ENCODE results near the gene CHST9. TPM values are rescaled to one million over a fixed set of nuclear protein-coding genes. Genes with fewer than 3 reads are reported as not detected.

Gene CHST9
- total RNA-seq, 2 donors from 2014 or later, result not detected

GRCh38 chr18:27045342-27045741 lies 139.8 kb downstream of the CHST9 start:
- no peaks in the 10 kb centered on the region for H3K27me3 Mint-ChIP-seq
- no peak overlapping the region for H3K4me3 Mint-ChIP-seq
- no peak for ATAC-seq
- H3K27ac Mint-ChIP-seq, result no peak overlapping the region
- no peaks in the 10 kb centered on the region for H3K36me3 Mint-ChIP-seq
- DNase-seq (ENCODE audit: low spot score), result no peak
- peaks cover 30% of the 10 kb centered on the region for H3K9me3 Mint-ChIP-seq
- H3K4me1 Mint-ChIP-seq (ENCODE audit: low read depth in 2 of 2), result no peaks in the 10 kb centered on the region

- Mint-ChIP-seq H3K27ac (no peak overlapping the region), H3K36me3 (no peaks in the 10 kb centered on the region)
- DNase-seq (ENCODE audit: low spot score), result no peak
Observed at GRCh38 chr18:27042177-27042576, 142.9 kb downstream of the CHST9 start.

DNA sequence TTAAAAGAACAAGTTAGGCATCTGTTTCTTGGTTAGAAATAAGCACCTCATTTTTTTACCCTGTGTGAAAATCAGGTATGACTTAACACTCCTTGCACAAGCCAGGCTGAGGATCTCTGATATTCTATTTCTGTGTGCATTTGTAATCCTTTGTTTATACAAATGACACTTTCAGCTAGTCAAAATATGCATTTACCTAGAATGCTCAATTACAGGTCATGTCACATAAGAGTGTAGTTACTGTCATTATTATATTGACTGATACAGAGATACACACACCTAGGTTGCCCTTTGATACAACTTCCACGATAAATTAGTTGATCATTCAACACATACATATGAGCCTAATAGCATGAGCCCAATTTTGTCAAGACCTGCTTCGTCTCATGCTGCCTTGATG lies 144.3 kb downstream of the CHST9 start:
- no peak for ATAC-seq
- Mint-ChIP-seq H3K4me1 (ENCODE audit: low read depth in 2 of 2) (no peaks in the 10 kb centered on the region), H3K27ac (no peak overlapping the region), H3K4me3 (no peak overlapping the region), H3K9me3 (peaks cover 15% of the 10 kb centered on the region), H3K27me3 (no peaks in the 10 kb centered on the region), H3K36me3 (no peaks in the 10 kb centered on the region)
- DNase-seq (ENCODE audit: low spot score), result no peak

More at GRCh38 chr18:27042177-27042576, 142.9 kb downstream of the CHST9 start:
- ATAC-seq, result no peak
- H3K9me3 Mint-ChIP-seq, result peaks cover 15% of the 10 kb centered on the region
- no peaks in the 10 kb centered on the region for H3K4me1 Mint-ChIP-seq (ENCODE audit: low read depth in 2 of 2)
- H3K27me3 Mint-ChIP-seq, result no peaks in the 10 kb centered on the region
- no peak overlapping the region for H3K4me3 Mint-ChIP-seq

DNA sequence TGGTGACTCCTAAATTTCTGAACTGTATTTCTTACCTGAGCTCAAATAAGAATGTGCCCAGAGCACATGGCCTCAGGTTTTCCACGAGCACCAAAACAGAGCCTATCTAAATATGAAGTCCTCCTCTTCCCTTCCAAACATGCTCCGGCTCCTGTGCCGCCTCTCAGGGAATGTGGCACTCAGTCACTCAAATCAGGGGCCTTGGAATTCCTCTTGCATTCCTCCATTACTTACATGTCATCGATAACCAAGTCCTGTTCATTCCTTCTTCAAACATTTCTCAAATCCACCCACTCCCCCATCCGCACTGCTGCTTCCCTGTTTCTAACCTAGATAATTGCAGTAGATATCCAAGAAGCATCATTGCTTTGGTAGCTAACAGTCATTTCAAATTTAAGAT lies 151.4 kb downstream of the CHST9 start:
- Mint-ChIP-seq H3K4me3 (no peak overlapping the region), H3K27me3 (no peaks in the 10 kb centered on the region), H3K36me3 (no peaks in the 10 kb centered on the region), H3K4me1 (ENCODE audit: low read depth in 2 of 2) (no peaks in the 10 kb centered on the region), H3K27ac (no peak overlapping the region), H3K9me3 (peaks cover 14% of the 10 kb centered on the region)
- DNase-seq (ENCODE audit: low spot score) (no peak), ATAC-seq (no peak)

GRCh38 chr18:27030421-27030820 lies 154.7 kb downstream of the CHST9 start:
- no peaks in the 10 kb centered on the region for H3K36me3 Mint-ChIP-seq

DNA sequence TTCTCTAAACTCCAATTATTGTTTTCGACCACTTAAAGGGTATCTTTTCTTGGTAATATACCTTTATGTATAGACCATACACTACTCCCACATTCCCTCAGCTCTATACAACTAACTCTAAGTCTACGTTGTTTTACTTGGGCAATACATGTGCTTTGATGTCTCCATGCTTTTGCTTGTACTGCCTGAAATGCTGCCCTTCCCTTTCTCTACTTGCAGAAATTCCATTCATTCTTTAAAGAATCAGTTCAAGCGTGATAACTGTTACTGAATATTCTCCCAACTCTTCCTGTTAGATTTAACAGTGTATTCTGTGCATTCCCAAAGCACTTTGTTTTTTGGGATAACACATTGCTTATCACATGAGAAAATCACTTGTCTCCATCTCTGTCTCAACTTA lies 162.6 kb downstream of the CHST9 start:
- H3K4me3 Mint-ChIP-seq, result no peak overlapping the region
- no peaks in the 10 kb centered on the region for H3K36me3 Mint-ChIP-seq
- no peaks in the 10 kb centered on the region for H3K27me3 Mint-ChIP-seq
- no peak overlapping the region for H3K27ac Mint-ChIP-seq
- ATAC-seq (no peak), DNase-seq (ENCODE audit: low spot score) (no peak)
- H3K9me3 Mint-ChIP-seq, result peaks cover 4% of the 10 kb centered on the region
- H3K4me1 Mint-ChIP-seq (ENCODE audit: low read depth in 2 of 2), result no peaks in the 10 kb centered on the region

More at GRCh38 chr18:27030421-27030820, 154.7 kb downstream of the CHST9 start:
- Mint-ChIP-seq H3K4me3 (no peak overlapping the region), H3K27me3 (no peaks in the 10 kb centered on the region), H3K9me3 (peaks cover 14% of the 10 kb centered on the region), H3K27ac (no peak overlapping the region), H3K4me1 (ENCODE audit: low read depth in 2 of 2) (no peaks in the 10 kb centered on the region)
- DNase-seq (ENCODE audit: low spot score) (no peak), ATAC-seq (no peak)

DNA sequence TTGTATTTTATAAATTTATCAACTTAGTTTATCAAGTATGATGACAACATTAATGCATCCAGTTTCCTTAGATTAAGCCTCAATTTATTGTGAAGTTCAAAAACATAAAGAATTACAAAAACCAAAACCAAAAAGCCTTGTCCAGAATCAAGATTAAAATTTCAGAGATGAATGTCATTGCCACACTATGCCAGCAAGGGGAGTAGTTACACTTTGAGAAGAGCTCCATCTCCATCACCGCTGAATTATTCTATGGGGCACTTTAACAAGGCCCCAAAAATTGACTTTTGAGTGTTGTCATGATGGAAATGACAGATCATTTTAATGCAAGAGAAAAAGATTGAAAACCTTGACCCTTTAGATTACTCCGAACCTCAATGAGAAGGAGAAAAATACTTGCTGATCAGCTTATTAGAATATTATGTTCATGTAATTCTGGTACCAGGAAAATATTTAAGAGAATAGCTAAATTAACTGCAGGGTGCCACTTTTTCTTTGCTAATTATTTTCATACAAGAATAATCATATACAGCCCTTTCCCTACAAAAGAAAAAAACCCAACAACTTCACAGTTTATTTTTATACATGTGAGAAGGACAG lies 167.1 kb downstream of the CHST9 start:
- DNase-seq (ENCODE audit: low spot score) (no peak), ATAC-seq (no peak)
- no peak overlapping the region for H3K4me3 Mint-ChIP-seq
- H3K9me3 Mint-ChIP-seq, result peaks cover 4% of the 10 kb centered on the region
- no peak overlapping the region for H3K27ac Mint-ChIP-seq
- H3K4me1 Mint-ChIP-seq (ENCODE audit: low read depth in 2 of 2), result no peaks in the 10 kb centered on the region
- no peaks in the 10 kb centered on the region for H3K27me3 Mint-ChIP-seq
- H3K36me3 Mint-ChIP-seq, result no peaks in the 10 kb centered on the region

GRCh38 chr18:27014841-27015240 lies 170.3 kb downstream of the CHST9 start:
- no peaks in the 10 kb centered on the region for H3K36me3 Mint-ChIP-seq
- H3K27me3 Mint-ChIP-seq, result no peaks in the 10 kb centered on the region
- ATAC-seq (no peak), DNase-seq (ENCODE audit: low spot score) (no peak)
- H3K4me3 Mint-ChIP-seq, result no peak overlapping the region
- H3K4me1 Mint-ChIP-seq (ENCODE audit: low read depth in 2 of 2), result no peaks in the 10 kb centered on the region
- no peak overlapping the region for H3K27ac Mint-ChIP-seq
- H3K9me3 Mint-ChIP-seq, result no peaks in the 10 kb centered on the region

DNA sequence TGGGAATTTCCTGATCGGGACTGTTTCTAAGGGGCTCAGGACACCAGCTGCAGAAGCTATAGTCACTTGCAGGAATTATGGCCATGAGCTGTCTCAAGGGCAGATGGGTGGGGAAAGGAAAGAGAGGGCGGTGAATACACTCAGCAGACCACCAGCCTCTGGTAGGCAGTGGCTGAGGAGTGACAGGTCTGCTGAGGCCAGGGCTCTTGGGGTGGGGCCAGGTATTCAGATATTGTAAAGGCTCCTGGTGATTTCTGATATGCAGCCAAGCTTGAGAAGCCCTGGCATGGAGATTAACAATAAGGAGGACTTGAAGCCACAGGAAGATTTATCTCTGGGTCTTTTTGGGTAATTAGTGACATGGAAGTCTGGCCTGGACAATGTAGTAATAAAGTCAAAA lies 174.3 kb downstream of the CHST9 start:
- no peak for DNase-seq (ENCODE audit: low spot score)
- H3K36me3 Mint-ChIP-seq, result no peaks in the 10 kb centered on the region

GRCh38 chr18:27009293-27009692 lies 175.8 kb downstream of the CHST9 start:
- ATAC-seq, result no peak
- Mint-ChIP-seq H3K27ac (no peak overlapping the region), H3K9me3 (peaks cover 8% of the 10 kb centered on the region), H3K36me3 (no peaks in the 10 kb centered on the region), H3K4me1 (ENCODE audit: low read depth in 2 of 2) (no peaks in the 10 kb centered on the region), H3K4me3 (no peak overlapping the region), H3K27me3 (peaks cover 0 to 4% of the 10 kb centered on the region in 2 donors)
- DNase-seq (ENCODE audit: low spot score), result no peak

More for the DNA sequence above, 174.3 kb downstream of the CHST9 start:
- Mint-ChIP-seq H3K9me3 (peaks cover 8% of the 10 kb centered on the region), H3K4me1 (ENCODE audit: low read depth in 2 of 2) (no peaks in the 10 kb centered on the region), H3K4me3 (no peak overlapping the region), H3K27ac (no peak overlapping the region), H3K27me3 (peaks cover 0 to 4% of the 10 kb centered on the region in 2 donors)
- ATAC-seq, result no peak

GRCh38 chr18:27008575-27008974 lies 176.5 kb downstream of the CHST9 start:
- Mint-ChIP-seq H3K27ac (no peak overlapping the region), H3K27me3 (peaks cover 0 to 4% of the 10 kb centered on the region in 2 donors), H3K4me3 (no peak overlapping the region), H3K36me3 (no peaks in the 10 kb centered on the region), H3K4me1 (ENCODE audit: low read depth in 2 of 2) (no peaks in the 10 kb centered on the region), H3K9me3 (peaks cover 8% of the 10 kb centered on the region)
- ATAC-seq, result no peak
- DNase-seq (ENCODE audit: low spot score), result no peak

DNA sequence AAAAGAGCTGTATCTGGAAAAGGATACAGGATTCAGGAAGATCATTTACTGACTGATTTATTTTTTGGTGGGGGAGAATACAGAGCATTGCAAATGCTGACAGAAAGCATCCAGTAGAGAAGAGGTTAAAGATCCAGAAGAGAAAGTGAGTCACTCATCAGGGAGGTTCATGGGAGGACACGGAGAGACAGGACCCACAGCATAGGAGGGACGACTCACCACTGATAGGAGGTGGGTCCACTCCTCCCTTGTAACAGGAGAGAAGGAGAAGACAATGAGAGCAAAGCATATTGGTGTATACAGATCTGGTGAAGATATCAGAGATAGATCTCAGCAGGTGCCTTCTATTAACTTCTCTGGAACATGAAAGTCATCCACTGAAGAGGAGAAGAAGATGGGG lies 177.2 kb downstream of the CHST9 start:
- H3K27ac Mint-ChIP-seq, result no peak overlapping the region
- H3K4me3 Mint-ChIP-seq, result no peak overlapping the region
- DNase-seq (ENCODE audit: low spot score) (no peak), ATAC-seq (no peak)
- H3K27me3 Mint-ChIP-seq, result peaks cover 0 to 4% of the 10 kb centered on the region in 2 donors
- H3K4me1 Mint-ChIP-seq (ENCODE audit: low read depth in 2 of 2), result no peaks in the 10 kb centered on the region
- H3K36me3 Mint-ChIP-seq, result no peaks in the 10 kb centered on the region
- H3K9me3 Mint-ChIP-seq, result peaks cover 8% of the 10 kb centered on the region

DNA sequence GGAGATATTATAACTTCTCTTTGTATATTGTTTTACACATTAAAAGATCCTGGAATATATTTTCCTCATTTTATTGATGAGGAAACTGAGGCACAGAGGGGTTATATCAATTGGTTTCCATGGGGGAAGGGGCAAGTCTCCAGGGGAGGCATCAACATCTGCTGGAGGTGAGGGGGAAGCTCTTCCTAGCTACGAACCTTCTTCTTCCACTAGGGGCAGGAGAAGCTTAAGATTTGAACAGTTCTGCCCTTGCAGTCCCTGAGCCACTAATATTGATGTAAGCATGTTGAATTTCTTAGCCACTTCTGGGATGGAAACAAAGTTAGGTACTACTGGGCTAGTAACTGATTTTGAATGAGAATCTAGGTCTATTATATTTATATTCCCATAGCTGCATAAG lies 179.5 kb downstream of the CHST9 start:
- no peak overlapping the region for H3K27ac Mint-ChIP-seq
- no peak for ATAC-seq
- peaks cover 11% of the 10 kb centered on the region for H3K9me3 Mint-ChIP-seq
- no peak for DNase-seq (ENCODE audit: low spot score)
- H3K36me3 Mint-ChIP-seq, result no peaks in the 10 kb centered on the region
- peaks cover 0 to 4% of the 10 kb centered on the region in 2 donors for H3K27me3 Mint-ChIP-seq
- no peak overlapping the region for H3K4me3 Mint-ChIP-seq
- no peaks in the 10 kb centered on the region for H3K4me1 Mint-ChIP-seq (ENCODE audit: low read depth in 2 of 2)

DNA sequence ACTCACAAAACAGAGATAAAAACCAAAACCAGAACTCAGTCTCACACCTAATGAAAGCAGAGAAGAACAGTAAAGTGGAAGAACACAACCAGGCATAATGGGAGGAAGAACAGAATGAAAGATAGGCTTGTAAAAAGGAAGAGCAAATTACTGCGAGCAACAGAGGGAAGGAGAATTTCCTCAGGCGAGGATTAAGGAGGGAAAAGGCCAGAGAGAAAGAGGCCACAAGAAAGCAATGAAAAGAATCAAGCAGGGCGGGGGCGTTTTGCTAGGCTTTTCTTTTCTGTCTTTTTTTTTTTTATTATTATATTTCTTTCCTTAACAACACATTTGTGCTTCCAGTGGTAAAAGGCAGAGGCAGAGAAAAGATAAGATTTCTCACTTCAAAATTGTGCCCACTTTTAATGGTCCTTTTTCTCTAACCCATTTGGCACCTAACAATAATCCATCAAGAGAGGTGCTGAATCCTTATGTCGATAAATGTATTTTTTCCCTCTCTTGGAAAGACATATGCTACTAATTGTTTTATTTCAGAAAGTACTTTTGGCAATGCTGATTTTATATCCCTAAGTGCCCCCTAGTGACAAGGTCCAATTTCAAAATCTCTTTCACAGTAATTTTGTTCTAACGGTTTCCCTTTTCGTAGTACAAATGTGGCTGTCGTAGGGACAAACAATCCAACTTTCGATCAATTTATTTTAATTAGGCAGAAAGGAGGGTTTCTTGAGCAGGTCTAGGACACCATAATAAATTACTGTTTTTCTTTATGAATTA lies 180.9 kb downstream of the CHST9 start:
- H3K27ac Mint-ChIP-seq, result no peak overlapping the region
- DNase-seq (ENCODE audit: low spot score) (no peak), ATAC-seq (no peak)
- no peaks in the 10 kb centered on the region for H3K4me1 Mint-ChIP-seq (ENCODE audit: low read depth in 2 of 2)
- no peak overlapping the region for H3K4me3 Mint-ChIP-seq
- peaks cover 11% of the 10 kb centered on the region for H3K9me3 Mint-ChIP-seq
- peaks cover 0 to 4% of the 10 kb centered on the region in 2 donors for H3K27me3 Mint-ChIP-seq
- no peaks in the 10 kb centered on the region for H3K36me3 Mint-ChIP-seq
